Mammary epithelial cell (primary cell): Measurements from ENCODE around the gene OR6J1.

Experiments used
- CTCF ChIP-seq, 2 donors: IDR thresholded peaks in 1 of 2; conservative IDR thresholded peaks in 1 of 2; 2 replicates each; pipeline ENCODE4 v1.5.1; 2011 to 2012; ENCODE audit warnings: inconsistent platforms in 2 of 2, low read length in 2 of 2, mild to moderate bottlenecking in 2 of 2, control low read depth in 1 of 2, low read depth in 1 of 2; ENCODE audit not compliant: insufficient read depth in 1 of 2; ENCODE audit errors: extremely low read depth in 1 of 2
- EZH2 ChIP-seq: IDR thresholded peaks from 2 replicates; pipeline ENCODE4 v1.6.1; 2012; ENCODE audit warnings: low read length, inconsistent platforms, borderline replicate concordance

DNA sequence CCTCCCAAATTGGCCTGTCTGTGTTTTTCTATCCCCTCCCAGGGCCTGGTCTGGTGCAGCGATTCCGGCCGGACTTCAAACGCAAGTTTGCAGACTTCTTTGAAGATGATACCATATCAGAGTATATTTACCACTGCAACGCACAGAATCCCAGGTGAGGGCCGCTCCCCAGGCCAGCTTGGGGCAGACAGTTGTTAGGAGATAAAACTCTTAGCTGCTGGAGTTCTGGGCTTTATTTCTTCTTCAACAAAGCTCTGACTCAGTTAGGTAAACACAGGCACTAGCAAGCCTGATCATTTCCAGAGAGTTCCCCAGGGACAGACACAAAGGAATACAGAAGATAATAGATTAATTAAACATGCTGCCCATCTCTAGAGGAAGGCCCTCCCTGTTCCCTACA is 37.8 kb downstream of the OR6J1 start:
- TF ChIP-seq EZH2 (no peak), CTCF (conservative IDR thresholded peaks at IDR 0.05 in 1 of 2, IDR thresholded peaks at IDR 0.05 in 1 of 2; ENCODE audit: extremely low read depth in 1 of 2, insufficient read depth in 1 of 2, low read depth in 1 of 2, low read length in 2 of 2) (no peak)
